Stimulated activated CD4-positive, alpha-beta T cell treated with anti-CD3 and anti-CD28 coated beads, Interleukin-12 subunit alpha, Interleukin-12 subunit beta, amount 100 ng/mL, for 24 hours (primary cell): ENCODE results near the gene CXXC4.

ENCODE experiments used
- DNase-seq, 2 experiments: peaks; one replicate each; pipeline ENCODE4 v3.0.0-alpha.2; 2020; ENCODE audit warnings: low read depth in 2 of 2

The CXXC4 gene

GRCh38 chr4:104420766-104421165 is 73.9 kb downstream of the CXXC4 start:
- no peak for DNase-seq
